ENCODE data around the gene MACROD2.

GRCh38 chr20:15818651-15819071 is 1823.3 kb downstream of the MACROD2 start:
- TF ChIP-seq CTCF (conservative IDR thresholded peaks at IDR 0.05; ENCODE audit: low read depth, low read length) = no peak
- no peak for TF ChIP-seq POLR2A (IDR thresholded peaks at IDR 0.05; ENCODE audit: low read depth, low read length)
- no peak for TF ChIP-seq SMC3 (IDR thresholded peaks at IDR 0.05; ENCODE audit: low read depth, low read length)
- no peak for TF ChIP-seq ELK1 (IDR thresholded peaks at IDR 0.05; ENCODE audit: borderline replicate concordance, low read depth, low read length)
- no peak for TF ChIP-seq BHLHE40 (IDR thresholded peaks at IDR 0.05; ENCODE audit: low read depth, low read length)

All from IMR-90 (cell line).